PC-3 (cell line): Measurements from ENCODE around the gene FREY1. TPM values are rescaled to one million over a fixed set of nuclear protein-coding genes. Genes with fewer than 3 reads are reported as not detected.

Experiments used
- ATAC-seq: fragments of 200-7000 bp; cut with Tn5 transposase; 2 replicates; pipeline ENCODE4 v1.9.1; 2020; ENCODE audit warnings: mild to moderate bottlenecking, moderate library complexity
- BruUV-seq: library from RNA; stranded (reverse); fragments of 400-500 nt; replicated peaks from 2 replicates; lab custom pipeline; 2021; lab: Mats Ljungman, UMichigan
- CTCF ChIA-PET: fragments of 300-600 bp; sonication (Branson Sonifier 250); formaldehyde crosslinking; loops from one replicate; lab custom pipeline; 2022; ENCODE audit warnings: antibody characterized with exemption; lab: Charles Lee
- POLR2A ChIA-PET: fragments of 300-600 bp; sonication (Branson Sonifier 250); formaldehyde crosslinking; loops from one replicate; lab custom pipeline; 2022; ENCODE audit warnings: antibody characterized with exemption; ENCODE audit not compliant: unreplicated experiment; lab: Charles Lee
- DNase-seq: peaks from one replicate; pipeline ENCODE4 v3.0.0-alpha.2; 2015
- H2AFZ ChIP-seq: fragments of 300-600 bp; sonication (generic); 2 replicates; pipeline ENCODE4 v1.6.0; 2016; ENCODE audit warnings: antibody characterized with exemption, low read length
- H3F3A ChIP-seq: fragments of 300-600 bp; sonication (generic); one replicate; pipeline ENCODE4 v1.6.0; 2017; ENCODE audit warnings: antibody characterized with exemption, low read length, control low read depth, mild to moderate bottlenecking; ENCODE audit not compliant: unreplicated experiment
- H3K27ac ChIP-seq: fragments of 300-600 bp; sonication (generic); 2 replicates; pipeline ENCODE4 v1.5.1; 2016; ENCODE audit warnings: mild to moderate bottlenecking, low read length
- H3K27me3 ChIP-seq: fragments of 300-600 bp; sonication (generic); 2 replicates; pipeline ENCODE4 v1.6.1; 2016; ENCODE audit warnings: low read length, mixed read lengths
- H3K36me3 ChIP-seq: fragments of 300-600 bp; sonication (generic); 2 replicates; pipeline ENCODE4 v1.6.1; 2016; ENCODE audit warnings: low read depth, mixed run types, low read length, mixed read lengths
- H3K4me1 ChIP-seq: fragments of 300-600 bp; sonication (generic); 2 replicates; pipeline ENCODE4 v1.5.1; 2016; ENCODE audit warnings: low read length; ENCODE audit not compliant: insufficient read depth
- H3K4me2 ChIP-seq: fragments of 300-600 bp; sonication (generic); 2 replicates; pipeline ENCODE4 v1.6.0; 2016; ENCODE audit warnings: low read length
- H3K4me3 ChIP-seq: fragments of 300-600 bp; sonication (generic); 2 replicates; pipeline ENCODE4 v1.5.1; 2016; ENCODE audit warnings: mild to moderate bottlenecking, low read length, mixed read lengths
- H3K79me2 ChIP-seq: fragments of 300-600 bp; sonication (generic); 2 replicates; pipeline ENCODE4 v1.6.1; 2017; ENCODE audit warnings: low read length, mixed read lengths
- H3K9ac ChIP-seq: fragments of 300-600 bp; sonication (generic); 2 replicates; pipeline ENCODE4 v1.6.0; 2016; ENCODE audit warnings: mild to moderate bottlenecking, low read length
- H3K9me2 ChIP-seq: fragments of 300-600 bp; sonication (generic); replicated peaks from 2 replicates; pipeline ENCODE4 v1.6.1; 2016; ENCODE audit warnings: mixed run types, low read length, mixed read lengths
- H3K9me3 ChIP-seq: fragments of 300-600 bp; sonication (generic); 2 replicates; pipeline ENCODE4 v1.6.1; 2016; ENCODE audit warnings: low read length, mixed read lengths
- H4K20me1 ChIP-seq: fragments of 300-600 bp; sonication (generic); 2 replicates; pipeline ENCODE4 v1.6.1; 2016; ENCODE audit warnings: low read length, mixed read lengths
- EZH2 ChIP-seq: fragments of 300-600 bp; sonication (generic); IDR thresholded peaks from one replicate; pipeline ENCODE4 v1.6.1; 2017; ENCODE audit warnings: antibody characterized with exemption, mild to moderate bottlenecking, low read length; ENCODE audit not compliant: unreplicated experiment
- EZH2phosphoT487 ChIP-seq: fragments of 300-600 bp; sonication (generic); IDR thresholded peaks from 2 replicates; pipeline ENCODE4 v1.6.1; 2018; ENCODE audit warnings: mild to moderate bottlenecking, antibody characterized with exemption, low read length, borderline replicate concordance
- intact Hi-C: fragments of 100-400 bp; cut with micrococcal nuclease; formaldehyde crosslinking; loops from 2 replicates; pipeline ENCODE4 v1.9.0; 2023
- total RNA-seq: library from RNA; depleted of rRNA; stranded (reverse); fragments of >200 nt; gene quantifications from 2 replicates; pipeline ENCODE4 v1.2.3, GENCODE V29; 2014
- TF ChIP-seq, protein P1 (sequence below): fragments of 300-600 bp; sonication (generic); conservative IDR thresholded peaks from 2 replicates; pipeline ENCODE4 v1.5.1; 2017; ENCODE audit warnings: antibody characterized with exemption, low read depth, mild to moderate bottlenecking, low read length

The FREY1 gene
- total RNA-seq, 1 experiment from 2014 or later: 0.15 TPM

DNA sequence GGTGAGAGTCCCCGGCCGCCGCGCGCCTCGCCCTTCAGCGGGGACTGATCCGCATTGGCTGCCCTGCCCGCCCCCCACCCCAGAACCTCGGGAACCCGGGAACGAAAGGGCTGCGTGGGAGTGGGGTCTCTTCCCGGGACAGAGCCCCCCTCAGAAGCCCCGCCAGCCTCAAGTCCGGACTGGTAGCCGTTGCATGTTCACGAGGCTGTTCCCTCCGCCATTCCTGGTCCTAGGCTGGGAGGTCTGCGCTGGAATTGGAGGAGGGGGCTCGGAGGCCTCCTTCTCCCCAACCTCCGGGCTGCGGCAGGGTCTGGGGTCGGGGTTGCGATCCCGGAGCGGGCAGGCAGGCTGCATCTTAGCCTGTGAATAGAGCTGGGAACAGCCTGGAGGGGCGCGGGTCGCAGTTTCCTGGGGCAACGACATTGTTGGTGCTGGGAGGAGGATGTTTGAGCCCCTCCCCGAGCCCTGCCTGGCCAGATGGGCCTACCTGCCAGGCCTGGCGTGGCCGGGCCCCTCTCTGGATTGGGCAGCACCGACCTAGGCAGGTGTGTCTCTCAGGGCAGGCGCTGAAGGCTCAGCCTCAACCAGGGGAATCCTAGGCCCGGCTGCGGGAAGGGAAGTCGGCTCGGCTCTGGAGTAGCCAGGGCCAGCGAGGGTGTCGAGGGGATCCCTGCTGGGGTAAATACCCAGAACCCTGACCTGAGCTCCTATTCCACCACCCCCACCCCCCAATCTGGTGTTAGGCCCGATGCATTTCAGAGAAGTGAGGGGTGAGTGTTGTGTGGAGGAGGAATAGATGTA is 20.9 kb downstream of the FREY1 start:
- ChIA-PET POLR2A (no interaction called here), CTCF (no interaction called here)
- Histone ChIP-seq H3K27ac (no peak overlapping the region), H3K4me2 (peak overlapping the region; percentile 77), H3K79me2 (no peaks in the 10 kb centered on the region), H3F3A (no peaks in the 10 kb centered on the region), H4K20me1 (0 out of 2 replicates have a peak, but pooled peaks cover 3% of the 10 kb centered on the region), H3K36me3 (peaks cover 7% of the 10 kb centered on the region; the same call in 1 of the 2 replicates), H2AFZ (0 out of 2 replicates have a peak overlapping the region, but pooled peaks have one; percentile 26), H3K9me3 (no peaks in the 10 kb centered on the region), H3K9me2 (no peaks in the 10 kb centered on the region), H3K27me3 (no peaks in the 10 kb centered on the region), H3K4me1 (no peaks in the 10 kb centered on the region), H3K4me3 (peak overlapping the region; percentile 63), H3K9ac (no peak overlapping the region)
- DNase-seq: no peak
- TF ChIP-seq, protein P1, sequence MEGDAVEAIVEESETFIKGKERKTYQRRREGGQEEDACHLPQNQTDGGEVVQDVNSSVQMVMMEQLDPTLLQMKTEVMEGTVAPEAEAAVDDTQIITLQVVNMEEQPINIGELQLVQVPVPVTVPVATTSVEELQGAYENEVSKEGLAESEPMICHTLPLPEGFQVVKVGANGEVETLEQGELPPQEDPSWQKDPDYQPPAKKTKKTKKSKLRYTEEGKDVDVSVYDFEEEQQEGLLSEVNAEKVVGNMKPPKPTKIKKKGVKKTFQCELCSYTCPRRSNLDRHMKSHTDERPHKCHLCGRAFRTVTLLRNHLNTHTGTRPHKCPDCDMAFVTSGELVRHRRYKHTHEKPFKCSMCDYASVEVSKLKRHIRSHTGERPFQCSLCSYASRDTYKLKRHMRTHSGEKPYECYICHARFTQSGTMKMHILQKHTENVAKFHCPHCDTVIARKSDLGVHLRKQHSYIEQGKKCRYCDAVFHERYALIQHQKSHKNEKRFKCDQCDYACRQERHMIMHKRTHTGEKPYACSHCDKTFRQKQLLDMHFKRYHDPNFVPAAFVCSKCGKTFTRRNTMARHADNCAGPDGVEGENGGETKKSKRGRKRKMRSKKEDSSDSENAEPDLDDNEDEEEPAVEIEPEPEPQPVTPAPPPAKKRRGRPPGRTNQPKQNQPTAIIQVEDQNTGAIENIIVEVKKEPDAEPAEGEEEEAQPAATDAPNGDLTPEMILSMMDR: no peak
- no peak for ATAC-seq
- no TSS peak for BruUV-seq
- intact Hi-C loops: no loop called here

DNA sequence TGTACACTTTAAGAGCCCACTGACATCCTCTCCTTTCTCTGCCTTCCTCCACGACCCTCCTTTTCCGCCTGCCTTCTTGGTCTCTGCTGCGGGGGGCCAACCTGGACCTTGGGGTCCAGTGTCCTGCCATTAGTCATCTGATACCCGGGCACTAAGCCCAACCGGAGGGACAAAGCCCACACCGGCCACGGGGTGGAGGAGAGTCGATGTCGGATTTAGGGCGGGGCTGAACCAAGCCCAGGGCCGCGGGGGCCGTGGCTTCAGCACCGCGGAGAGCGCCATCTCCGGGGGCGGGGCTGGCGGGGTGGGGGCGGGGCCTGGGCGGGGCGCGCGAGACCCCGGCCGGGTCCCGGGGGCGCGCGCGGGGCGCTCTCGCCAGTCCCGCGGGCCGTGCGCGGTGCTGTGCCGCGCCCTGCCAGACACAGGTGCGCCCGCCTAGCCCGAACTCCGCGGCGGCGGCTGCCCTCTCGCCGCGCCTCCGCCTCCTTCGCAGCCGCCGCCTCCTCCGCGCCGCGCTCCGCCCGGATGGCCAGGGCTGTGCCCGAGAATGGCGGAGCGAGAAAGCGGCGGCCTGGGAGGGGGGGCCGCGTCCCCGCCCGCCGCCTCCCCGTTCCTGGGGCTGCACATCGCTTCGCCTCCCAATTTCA is 21.7 kb downstream of the FREY1 start, which contains the start of gene MAPK8IP1:
MAPK8IP1 (plus strand) TSS at position 378 of the 647 bp plus-strand sequence; CDS start at position 548, 170 bp downstream.
- Histone ChIP-seq H3F3A (no peaks in the 10 kb centered on the region), H3K9me2 (no peaks in the 10 kb centered on the region), H3K79me2 (no peaks in the 10 kb centered on the region), H3K27me3 (no peaks in the 10 kb centered on the region), H3K27ac (no peak within 1 kb of the TSS), H3K36me3 (peaks cover 7% of the 10 kb centered on the region; the same call in 1 of the 2 replicates), H2AFZ (0 out of 2 replicates have a peak within 1 kb of the TSS, but pooled peaks have one; percentile 26), H3K4me2 (peak within 1 kb of the TSS; percentile 77), H3K4me1 (peaks cover 5% of the 10 kb centered on the region), H3K9ac (no peak within 1 kb of the TSS), H3K9me3 (no peaks in the 10 kb centered on the region), H4K20me1 (peaks cover 9% of the 10 kb centered on the region; the same call in 1 of the 2 replicates), H3K4me3 (peak within 1 kb of the TSS; percentile 63)
- DNase-seq: peak; percentile 41
- no TSS peak for BruUV-seq
- ATAC-seq: peak; percentile 82
- ChIA-PET POLR2A (no interaction called here), CTCF (no interaction called here)
- TF ChIP-seq, protein P1: no peak
- no peak for TF ChIP-seq EZH2phosphoT487
- no peak for TF ChIP-seq EZH2
- intact Hi-C loops: no loop called here
